Astrocyte (in vitro differentiated cells and primary cell): ENCODE data around the gene FRYL. TPM values are rescaled to one million over a fixed set of nuclear protein-coding genes. Genes with fewer than 3 reads are reported as not detected.

Experiments used
- DNase-seq: peaks from one replicate; pipeline ENCODE4 v3.0.0-alpha.2; 2010; ENCODE audit warnings: low read depth
- FAIRE-seq: peaks from 2 replicates; lab custom pipeline; 2011; peaks lifted over from hg19 to GRCh38; lab: Jason Lieb, UNC
- H2AFZ ChIP-seq: 2 replicates; pipeline ENCODE4 v1.6.0; 2012; ENCODE audit warnings: low read depth, low read length, inconsistent platforms
- H3K27ac ChIP-seq: 2 replicates; pipeline ENCODE4 v1.5.1; 2011; ENCODE audit warnings: low read depth, low read length, inconsistent platforms
- H3K27me3 ChIP-seq: 2 replicates; pipeline ENCODE4 v1.6.0; 2011; ENCODE audit warnings: low read length, inconsistent platforms; ENCODE audit not compliant: insufficient read depth
- H3K36me3 ChIP-seq: 2 replicates; pipeline ENCODE4 v1.5.1; 2011; ENCODE audit warnings: low read length, inconsistent platforms; ENCODE audit not compliant: insufficient read depth
- H3K4me1 ChIP-seq: 2 replicates; pipeline ENCODE4 v1.5.1; 2011; ENCODE audit warnings: low read length, inconsistent platforms; ENCODE audit not compliant: insufficient read depth
- H3K4me2 ChIP-seq: 2 replicates; pipeline ENCODE4 v1.6.0; 2012; ENCODE audit warnings: low read length, inconsistent platforms
- H3K4me3 ChIP-seq: 2 replicates; pipeline ENCODE4 v1.5.1; 2011; ENCODE audit warnings: low read depth, mild to moderate bottlenecking, low read length, inconsistent platforms; ENCODE audit not compliant: insufficient read depth
- H3K79me2 ChIP-seq: 2 replicates; pipeline ENCODE4 v1.6.0; 2012; ENCODE audit warnings: mild to moderate bottlenecking, low read length, inconsistent platforms; ENCODE audit not compliant: insufficient read depth
- H3K9ac ChIP-seq: 2 replicates; pipeline ENCODE4 v1.6.0; 2012; ENCODE audit warnings: mild to moderate bottlenecking, low read length, inconsistent platforms
- H3K9me3 ChIP-seq: 2 replicates; pipeline ENCODE4 v1.5.1; 2012; ENCODE audit warnings: low read depth, mild to moderate bottlenecking, low read length, inconsistent platforms; ENCODE audit not compliant: insufficient read depth
- H4K20me1 ChIP-seq: 2 replicates; pipeline ENCODE4 v1.6.0; 2012; ENCODE audit warnings: low read length, inconsistent platforms; ENCODE audit not compliant: insufficient read depth
- H3K27ac Mint-ChIP-seq: one replicate; pipeline ENCODE4 v1.8.0; 2021; ENCODE audit warnings: mild to moderate bottlenecking, mixed read lengths; ENCODE audit not compliant: unreplicated experiment
- H3K27me3 Mint-ChIP-seq: one replicate; pipeline ENCODE4 v1.8.0; 2021; ENCODE audit warnings: low read depth, mixed read lengths; ENCODE audit not compliant: unreplicated experiment
- H3K36me3 Mint-ChIP-seq: one replicate; pipeline ENCODE4 v1.8.0; 2021; ENCODE audit warnings: low read depth, mixed read lengths; ENCODE audit not compliant: unreplicated experiment
- H3K4me1 Mint-ChIP-seq: one replicate; pipeline ENCODE4 v1.8.0; 2021; ENCODE audit warnings: low read depth, mixed read lengths; ENCODE audit not compliant: unreplicated experiment
- H3K4me3 Mint-ChIP-seq: one replicate; pipeline ENCODE4 v1.8.0; 2021; ENCODE audit warnings: mild to moderate bottlenecking, moderate library complexity, mixed read lengths; ENCODE audit not compliant: unreplicated experiment
- H3K9me3 Mint-ChIP-seq: one replicate; pipeline ENCODE4 v1.8.0; 2021; ENCODE audit warnings: mild to moderate bottlenecking, mixed read lengths; ENCODE audit not compliant: unreplicated experiment
- CTCF ChIP-seq: IDR thresholded peaks from 2 replicates; pipeline ENCODE4 v1.5.1; 2011; ENCODE audit warnings: low read depth, mild to moderate bottlenecking, inconsistent platforms, low read length, moderate library complexity; ENCODE audit not compliant: insufficient read depth
- EZH2 ChIP-seq: IDR thresholded peaks from 2 replicates; pipeline ENCODE4 v1.6.1; 2012; ENCODE audit warnings: mild to moderate bottlenecking, low read length, inconsistent platforms; ENCODE audit not compliant: insufficient read depth
- total RNA-seq: library from RNA; stranded (reverse); gene quantifications from 2 replicates; pipeline ENCODE4 v1.2.1, GENCODE V29; 2021

Gene FRYL
- total RNA-seq, 1 donor from 2014 or later: 70.0 TPM

DNA sequence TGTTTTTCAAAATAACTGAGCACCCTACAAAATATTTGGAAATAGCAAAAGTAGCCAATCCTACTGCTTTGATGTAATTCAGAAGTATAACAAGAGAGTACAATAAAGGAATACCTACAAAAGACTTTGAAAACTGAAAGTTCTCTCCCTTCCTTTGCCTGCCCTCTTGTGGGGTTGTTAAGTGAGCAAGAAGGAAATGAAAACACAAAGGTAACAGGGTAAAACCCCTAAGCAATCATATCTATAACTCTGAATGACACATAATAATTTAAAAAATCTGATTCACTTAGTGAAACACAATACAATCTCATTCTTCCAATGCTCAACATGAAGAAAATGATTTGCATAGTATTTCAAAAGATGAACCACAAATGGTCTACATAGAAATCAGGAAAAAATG is 98.2 kb downstream of the FRYL start:
- Histone ChIP-seq H3K4me2 (no peak overlapping the region), H3K79me2 (peaks cover 57% of the 10 kb centered on the region), H3K27ac (no peak overlapping the region), H3K36me3 (no peaks in the 10 kb centered on the region), H2AFZ (no peak overlapping the region), H3K27me3 (no peaks in the 10 kb centered on the region), H3K4me1 (no peaks in the 10 kb centered on the region), H4K20me1 (peaks cover 14% of the 10 kb centered on the region), H3K4me3 (no peak overlapping the region), H3K9me3 (no peaks in the 10 kb centered on the region), H3K9ac (no peak overlapping the region)
- TF ChIP-seq CTCF (peak; percentile 36), EZH2 (no peak)
- H3K9me3 Mint-ChIP-seq: peaks cover 3% of the 10 kb centered on the region
- peaks cover 1% of the 10 kb centered on the region for H3K36me3 Mint-ChIP-seq
- no peaks in the 10 kb centered on the region for H3K27me3 Mint-ChIP-seq
- DNase-seq: peak; percentile 12
- H3K4me3 Mint-ChIP-seq: no peak overlapping the region
- H3K27ac Mint-ChIP-seq: no peak overlapping the region
- FAIRE-seq: no peak
- peaks cover 9% of the 10 kb centered on the region for H3K4me1 Mint-ChIP-seq

- no peak overlapping the region for H3K27ac Mint-ChIP-seq
- H3K79me2 ChIP-seq: peaks cover 48% of the 10 kb centered on the region
- H3K36me3 Mint-ChIP-seq: peaks cover 1% of the 10 kb centered on the region
- peaks cover 8% of the 10 kb centered on the region for H3K4me1 Mint-ChIP-seq
- H3K36me3 ChIP-seq: no peaks in the 10 kb centered on the region
- FAIRE-seq (no peak), DNase-seq (no peak)
- no peaks in the 10 kb centered on the region for H3K27me3 Mint-ChIP-seq
- H3K4me3 ChIP-seq: no peak overlapping the region
- H3K4me2 ChIP-seq: no peak overlapping the region
- H3K4me3 Mint-ChIP-seq: no peak overlapping the region
- peaks cover 3% of the 10 kb centered on the region for H3K9me3 Mint-ChIP-seq
- no peak overlapping the region for H3K27ac ChIP-seq
- TF ChIP-seq CTCF (no peak), EZH2 (no peak)
- no peaks in the 10 kb centered on the region for H3K27me3 ChIP-seq
- H3K9me3 ChIP-seq: no peaks in the 10 kb centered on the region
- H2AFZ ChIP-seq: no peak overlapping the region
- peaks cover 12% of the 10 kb centered on the region for H4K20me1 ChIP-seq
- H3K4me1 ChIP-seq: no peaks in the 10 kb centered on the region
- H3K9ac ChIP-seq: no peak overlapping the region
Measured at GRCh38 chr4:48680848-48681568, 99.1 kb downstream of the FRYL start.

DNA sequence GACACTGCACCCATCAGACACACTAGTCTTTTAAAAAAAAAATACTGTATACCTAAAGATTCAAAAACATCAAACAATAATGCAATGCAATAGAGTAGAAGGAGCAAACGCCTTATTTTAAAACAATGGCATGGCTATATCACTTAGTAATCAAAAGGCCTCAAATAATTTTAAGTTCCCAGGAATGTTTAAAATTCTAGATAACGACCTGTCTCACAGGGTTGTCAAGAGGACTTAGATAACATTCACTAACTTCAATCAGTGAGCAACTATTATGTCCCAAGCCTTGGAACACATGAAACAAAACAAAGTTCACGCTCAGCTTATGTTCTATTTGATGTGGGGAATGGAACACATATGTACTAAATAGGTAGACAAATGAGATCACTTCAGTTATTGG is 106.5 kb downstream of the FRYL start:
- no peak overlapping the region for H3K27ac ChIP-seq
- no peak overlapping the region for H3K4me3 ChIP-seq
- H3K9me3 ChIP-seq: no peaks in the 10 kb centered on the region
- FAIRE-seq (no peak), DNase-seq (no peak)
- peaks cover 18% of the 10 kb centered on the region for H4K20me1 ChIP-seq
- no peaks in the 10 kb centered on the region for H3K27me3 ChIP-seq
- Mint-ChIP-seq H3K27me3 (no peaks in the 10 kb centered on the region), H3K4me1 (no peaks in the 10 kb centered on the region), H3K36me3 (no peaks in the 10 kb centered on the region), H3K9me3 (no peaks in the 10 kb centered on the region), H3K27ac (no peak overlapping the region), H3K4me3 (no peak overlapping the region)
- H3K36me3 ChIP-seq: no peaks in the 10 kb centered on the region
- no peaks in the 10 kb centered on the region for H3K4me1 ChIP-seq
- peaks cover 24% of the 10 kb centered on the region for H3K79me2 ChIP-seq
- H3K4me2 ChIP-seq: no peak overlapping the region
- no peak overlapping the region for H2AFZ ChIP-seq
- H3K9ac ChIP-seq: no peak overlapping the region
- TF ChIP-seq CTCF (no peak), EZH2 (no peak)
